Heart right ventricle (tissue), 16 donors: ENCODE measurements around the gene OSBPL9. TPM values are rescaled to one million over a fixed set of nuclear protein-coding genes. Genes with fewer than 3 reads are reported as not detected.
"Not testable (repeated sequence)": the region's sequence is repeated elsewhere in the genome, so short reads cannot be mapped to it uniquely, and the experiment has no call there.

ENCODE experiments used
- ATAC-seq, 8 donors: fragments of 200-7000 bp; cut with Tn5 transposase; one replicate each; pipeline ENCODE4 v1.9.1; 2020; ENCODE audit warnings: mild to moderate bottlenecking in 8 of 8, moderate library complexity in 8 of 8, moderate number of reproducible peaks in 1 of 8
- DNase-seq, 2 donors: peaks; one replicate each; pipeline ENCODE4 v3.0.0-alpha.2; 2020
- H3K27ac ChIP-seq, 10 donors: fragments of 200-600 bp; sonication (generic) in 2 of 10; one replicate each; pipeline versions ENCODE4 v1.5.0 to v1.8.0; 2020 to 2022; ENCODE audit warnings: mild to moderate bottlenecking in 3 of 10
- H3K27me3 ChIP-seq, 7 donors: fragments of 200-600 bp; one replicate each; pipeline ENCODE4 v1.8.0; 2021 to 2022; ENCODE audit warnings: mild to moderate bottlenecking in 2 of 7
- H3K36me3 ChIP-seq, 9 donors: fragments of 200-600 bp; sonication (generic) in 1 of 9; one replicate each; pipeline versions ENCODE4 v1.5.0 to v1.8.0; 2020 to 2022; ENCODE audit warnings: mild to moderate bottlenecking in 2 of 9
- H3K4me1 ChIP-seq, 9 donors: fragments of 200-600 bp; sonication (generic) in 1 of 9; one replicate each; pipeline versions ENCODE4 v1.5.0 to v1.8.0; 2020 to 2022; ENCODE audit warnings: mild to moderate bottlenecking in 4 of 9
- H3K4me3 ChIP-seq, 10 donors: fragments of 200-600 bp; sonication (generic) in 2 of 10; one replicate each; pipeline versions ENCODE4 v1.5.0 to v1.8.0; 2020 to 2022; ENCODE audit warnings: mild to moderate bottlenecking in 7 of 10, moderate library complexity in 2 of 10
- H3K9me3 ChIP-seq, 11 donors: fragments of 200-600 bp in 10 of 11; sonication (generic) in 2 of 11; one replicate each; pipeline versions ENCODE4 v1.5.0 to v1.8.0; 2013 to 2022; ENCODE audit warnings: mild to moderate bottlenecking in 2 of 11, control low read depth in 1 of 11, moderate library complexity in 1 of 11
- CTCF ChIP-seq, 9 donors: fragments of 200-600 bp; sonication (generic) in 2 of 9; IDR thresholded peaks; one replicate each; pipeline versions ENCODE4 v1.5.0 to v1.8.0; 2021 to 2022; ENCODE audit warnings: antibody characterized with exemption in 9 of 9, mild to moderate bottlenecking in 5 of 9, moderate library complexity in 1 of 9
- WGBS, 2 donors: extraction: QIAGEN DNeasy Blood & Tissue Kit; methylation state at CpG; one replicate each; pipeline ENCODE4 v1.1.7; 2013; ENCODE audit warnings: inconsistent platforms in 1 of 2; 5-methylcytosine and 5-hydroxymethylcytosine counted together
- intact Hi-C, 10 donors: fragments of 100-400 bp; cut with DNase I; formaldehyde crosslinking; loops; one replicate each; pipeline versions ENCODE4 v1.11.1 to v1.14.2; 2022
- polyA plus RNA-seq, 2 donors: library from polyadenylated mRNA; stranded (reverse); fragments of 200-250 nt; gene quantifications; one replicate each; pipeline ENCODE4 v1.2.3, GENCODE V29; 2013
- total RNA-seq, 10 donors: library from RNA; stranded (reverse); fragmentation: NEBNext Ultra II Directional in 3 of 10; extraction: Animal tissue kit (Norgen Biotek cat#: 25700) in 3 of 10; gene quantifications; one replicate each; pipeline versions ENCODE4 v1.2.1 to v1.2.4, GENCODE V29; 2021 to 2023
- donor health status: Arrhythmogenic right ventricular cardiomyopathy.
- donor health status: ischemic (EF 13 %, LVEDD 7.1; RV severe dilation, severe dysfunction).
- donor health status: healthy with polysubstance abuse.
- donor health status: DM: no; HTN: yes; CAD: no.
- donor health status: DM: no; HTN: no; CAD: no.
- donor health status: ischemic (EF 25% LVEDD 6.9; RV normal size, moderate dysfunction).
- donor health status: ischemic (EF 25% LVEDD 5.7; RV mildly dilated, moderate dysfunction).
- donor health status: healthy.
- donor health status: DM: yes; HTN: yes; CAD: no.
- donor health status: Ischemic cardiomyopathy.
- donor health status: ischemic (EF 35%, LVEDD 5.7; RV mildly dilated, moderate dysfunction).
- donor health status: nonischemic (EF 11% LVEDD 7.7; RV severe dilation, severe dysfunction).
- donor health status: DM: yes; HTN: yes; CAD: no.
- donor health status: PGD.
- donor health status: ischemic (EF 29% LVEDD 5.4; RV normal size, mild dysfunction).
- donor health status: nonischemic (EF 23%, LVEDD 6.1; RV moderate dilation, normal function).

Gene OSBPL9
- total and polyA plus RNA-seq, 12 donors = 32.5 to 82.9 (median 55.6) TPM

GRCh38 chr1:51699391-51699790, 82.5 kb downstream of the OSBPL9 start:
- no peak for TF ChIP-seq CTCF (IDR thresholded peaks at IDR 0.05)
- Histone ChIP-seq H3K36me3 (no peaks in the 10 kb centered on the region), H3K27me3 (no peaks in the 10 kb centered on the region), H3K27ac (no peak overlapping the region), H3K4me1 (peaks cover 0 to 27% (median 7%) of the 10 kb centered on the region in 9 donors), H3K4me3 (no peak overlapping the region), H3K9me3 (peaks cover 0 to 4% (median 0%) of the 10 kb centered on the region in 11 donors)
- no peak for DNase-seq
- intact Hi-C loops = no loop called here
- WGBS, 2 donors = 81 to 92% methylated on average over 1 of the region's 1 CpG
- no peak for ATAC-seq

- 97 to 99% methylated on average over 6 of the region's 7 CpGs for WGBS, 2 donors
- intact Hi-C loops, H3K36me3 ChIP-seq, H3K27ac ChIP-seq, ATAC-seq, DNase-seq, H3K4me3 ChIP-seq, H3K9me3 ChIP-seq, H3K27me3 ChIP-seq: not testable (repeated sequence)
- peaks cover 0 to 19% (median 4%) of the 10 kb centered on the region in 9 donors for H3K4me1 ChIP-seq
Measured at GRCh38 chr1:51701782-51702181, 84.9 kb downstream of the OSBPL9 start.

- H3K27ac ChIP-seq, H3K9me3 ChIP-seq, ATAC-seq, intact Hi-C loops, DNase-seq, H3K27me3 ChIP-seq, H3K36me3 ChIP-seq, H3K4me3 ChIP-seq: not testable (repeated sequence)
- H3K4me1 ChIP-seq = peaks cover 0 to 15% (median 6%) of the 10 kb centered on the region in 9 donors
- 60 to 82% methylated on average over 1 of the region's 2 CpGs for WGBS, 2 donors
Measured at GRCh38 chr1:51702220-51702619, 85.3 kb downstream of the OSBPL9 start.

- Histone ChIP-seq H3K27me3 (no peaks in the 10 kb centered on the region), H3K4me1 (peaks cover 0 to 15% (median 0%) of the 10 kb centered on the region in 9 donors), H3K9me3 (peaks cover 0 to 4% (median 0%) of the 10 kb centered on the region in 11 donors), H3K27ac (no peak overlapping the region), H3K4me3 (no peak overlapping the region), H3K36me3 (no peaks in the 10 kb centered on the region)
- intact Hi-C loops = no loop called here
- ATAC-seq = no peak
- no peak for TF ChIP-seq CTCF (IDR thresholded peaks at IDR 0.05)
- 96 to 99% methylated on average over 2 of the region's 2 CpGs for WGBS, 2 donors
- no peak for DNase-seq
Measured at GRCh38 chr1:51705035-51705434, 88.1 kb downstream of the OSBPL9 start.

- Histone ChIP-seq H3K36me3 (peaks cover 0 to 3% (median 0%) of the 10 kb centered on the region in 9 donors), H3K27me3 (no peaks in the 10 kb centered on the region), H3K9me3 (no peaks in the 10 kb centered on the region), H3K4me3 (no peak overlapping the region), H3K4me1 (peaks cover 0 to 15% (median 0%) of the 10 kb centered on the region in 9 donors), H3K27ac (no peak overlapping the region)
- WGBS, 2 donors = 89 to 92% methylated on average over 15 of the region's 15 CpGs
- DNase-seq = no peak
- ATAC-seq = peak in 2 of 8 donors; percentile 41 to 53
- intact Hi-C loops = no loop called here
- TF ChIP-seq CTCF (IDR thresholded peaks at IDR 0.05) = no peak
Measured at GRCh38 chr1:51708911-51709760, 92.2 kb downstream of the OSBPL9 start.
